Endothelial cell of hepatic sinusoid (primary cell): ENCODE data around the gene SNX18.
"Not testable (repeated sequence)": the region's sequence is repeated elsewhere in the genome, so short reads cannot be mapped to it uniquely, and the experiment has no call there.

Experiments used
- in situ Hi-C: cut with HindIII; loops from 2 replicates; pipeline ENCODE4 v1.10.0; 2017; ENCODE audit warnings: low sequenced_read_pairs

The SNX18 gene

DNA sequence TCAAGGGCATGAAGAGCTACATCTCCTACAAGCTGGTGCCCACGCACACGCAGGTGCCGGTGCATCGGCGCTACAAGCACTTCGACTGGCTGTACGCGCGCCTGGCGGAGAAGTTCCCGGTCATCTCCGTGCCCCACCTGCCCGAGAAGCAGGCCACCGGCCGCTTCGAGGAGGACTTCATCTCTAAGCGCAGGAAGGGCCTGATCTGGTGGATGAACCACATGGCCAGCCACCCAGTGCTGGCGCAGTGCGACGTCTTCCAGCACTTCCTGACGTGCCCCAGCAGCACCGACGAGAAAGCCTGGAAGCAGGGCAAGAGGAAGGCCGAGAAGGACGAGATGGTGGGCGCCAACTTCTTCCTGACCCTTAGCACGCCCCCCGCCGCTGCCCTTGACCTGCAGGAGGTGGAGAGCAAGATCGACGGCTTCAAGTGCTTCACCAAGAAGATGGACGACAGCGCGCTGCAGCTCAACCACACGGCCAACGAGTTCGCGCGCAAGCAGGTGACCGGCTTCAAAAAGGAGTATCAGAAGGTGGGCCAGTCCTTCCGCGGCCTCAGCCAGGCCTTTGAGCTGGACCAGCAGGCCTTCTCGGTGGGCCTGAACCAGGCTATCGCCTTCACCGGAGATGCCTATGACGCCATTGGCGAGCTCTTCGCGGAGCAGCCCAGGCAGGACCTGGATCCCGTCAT is 1.4 kb downstream of the SNX18 start:
- in situ Hi-C loops, result no loop called here

DNA sequence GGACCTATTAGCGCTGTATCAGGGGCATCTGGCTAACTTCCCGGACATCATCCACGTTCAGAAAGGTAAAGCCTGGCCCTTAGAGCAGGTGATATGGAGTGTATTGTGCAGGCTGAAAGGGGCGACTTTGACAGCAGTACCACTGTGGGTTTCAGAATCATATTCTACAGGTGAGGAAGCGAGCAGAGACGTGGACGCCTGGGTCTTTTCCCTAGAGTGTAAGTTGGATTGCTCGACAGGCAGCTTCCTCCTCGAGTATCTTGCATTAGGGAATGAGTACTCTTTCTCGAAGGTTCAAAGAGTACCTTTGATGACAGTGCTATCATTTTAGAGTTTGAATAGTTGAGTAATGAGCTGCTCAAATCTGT is 1.9 kb downstream of the SNX18 start:
- in situ Hi-C loops, result no loop called here

DNA sequence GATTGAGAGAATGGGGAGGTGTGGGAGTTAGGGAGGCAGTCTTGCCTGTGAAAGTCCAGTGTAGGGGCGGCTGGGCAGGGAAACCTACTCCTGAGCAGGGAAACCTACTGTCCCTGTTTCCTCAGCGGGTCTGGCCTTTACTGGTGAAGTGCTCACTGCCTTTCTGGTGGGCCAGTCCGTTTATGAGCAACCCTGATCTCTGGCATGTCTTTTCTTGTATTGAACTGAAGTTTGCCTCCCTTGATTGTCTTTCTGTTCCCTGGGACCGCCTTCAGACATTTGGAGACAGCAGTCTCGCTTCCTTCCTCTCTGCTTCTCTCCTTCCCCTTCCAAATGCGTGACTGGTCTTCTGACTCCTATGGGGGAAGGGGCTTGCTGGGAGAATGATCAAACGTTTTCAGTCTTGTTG is 2.9 kb downstream of the SNX18 start:
- in situ Hi-C loops, result no loop called here

DNA sequence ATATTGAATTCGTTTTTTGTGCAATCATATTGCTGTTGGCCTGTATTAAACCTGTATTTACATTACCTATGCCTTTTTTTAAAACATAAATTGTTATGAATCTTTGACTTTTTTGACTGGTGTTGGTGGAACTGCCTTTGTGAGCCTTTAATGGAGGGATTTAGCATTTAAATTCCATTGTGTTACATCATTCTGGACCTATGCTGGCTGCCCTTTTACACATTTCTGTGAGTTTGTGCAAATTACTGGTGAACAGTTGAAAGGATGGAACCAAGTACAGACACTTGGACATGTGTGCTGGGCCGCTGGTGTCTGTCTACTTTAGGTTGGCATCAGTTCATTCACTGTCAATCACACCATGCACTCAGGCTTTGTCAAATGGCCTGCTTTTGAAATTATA is 3.4 kb downstream of the SNX18 start:
- in situ Hi-C loops, result no loop called here

DNA sequence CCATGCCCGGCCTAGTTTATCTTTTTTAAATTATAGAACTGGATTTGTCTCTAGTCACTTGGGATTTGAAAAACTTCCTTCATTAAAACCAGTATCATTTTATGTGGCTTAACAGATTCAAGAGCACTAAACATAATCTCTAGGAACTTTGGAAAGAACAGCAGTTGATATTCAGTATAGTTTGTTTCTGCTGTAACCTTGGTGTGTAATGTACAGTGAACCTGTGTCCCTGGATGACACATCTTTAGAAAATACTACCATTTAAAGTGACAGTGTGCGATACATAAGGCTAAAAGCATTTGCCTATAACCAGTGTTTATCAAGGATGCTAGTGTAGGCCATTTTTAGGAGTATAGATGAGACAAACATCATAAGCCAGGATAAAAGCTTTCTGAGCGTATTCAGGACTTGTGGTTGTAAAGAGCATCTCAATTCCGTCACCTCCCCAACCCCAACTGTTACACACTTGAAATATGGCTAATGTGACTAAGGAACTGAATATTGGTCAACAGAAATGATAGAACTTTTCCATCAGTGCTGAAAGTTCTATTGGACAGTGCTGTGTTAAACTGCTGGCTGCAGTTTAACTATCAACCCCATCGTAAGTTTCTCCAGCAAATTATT is 4.4 kb downstream of the SNX18 start:
- in situ Hi-C loops, result no loop called here

DNA sequence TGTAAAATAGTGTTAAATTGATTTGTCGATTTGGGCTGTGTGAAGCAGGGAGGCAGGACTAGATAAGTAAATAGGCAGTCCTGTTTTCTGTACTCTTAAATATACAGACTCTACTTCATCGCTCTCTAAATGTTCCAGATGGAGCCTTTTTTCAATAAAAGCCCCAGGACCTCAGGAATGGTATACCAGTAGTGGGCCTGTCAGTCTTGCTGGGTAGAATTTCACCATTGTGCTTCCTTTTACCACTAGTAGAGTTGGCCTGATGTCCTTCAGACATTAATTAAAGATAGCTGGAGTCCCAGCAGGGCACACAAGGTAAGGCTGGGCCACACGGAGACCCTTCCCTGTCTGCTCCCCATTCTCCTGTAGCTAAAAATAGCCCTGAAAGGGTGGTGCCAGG is 6.0 kb downstream of the SNX18 start:
- in situ Hi-C loops, result no loop called here

DNA sequence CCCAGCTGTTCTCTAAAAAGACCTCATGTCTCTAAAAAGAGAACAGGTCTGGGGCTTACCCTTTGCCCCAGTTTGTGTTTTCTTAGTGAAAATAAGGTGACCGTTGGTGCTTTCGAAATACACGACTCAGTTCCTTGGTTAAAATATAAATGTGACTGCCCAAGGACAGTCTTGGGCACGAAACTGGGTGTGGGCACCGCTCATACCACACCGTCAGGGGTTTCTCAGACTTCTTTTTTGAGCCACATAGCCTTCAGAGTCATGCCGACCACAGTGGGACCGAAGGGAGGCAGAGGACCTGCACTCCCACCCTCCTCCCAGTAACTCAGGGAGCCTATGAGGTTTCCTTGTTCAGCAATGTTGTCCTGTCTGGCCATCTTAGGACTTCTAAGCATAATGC is 6.5 kb downstream of the SNX18 start:
- in situ Hi-C loops, result no loop called here

DNA sequence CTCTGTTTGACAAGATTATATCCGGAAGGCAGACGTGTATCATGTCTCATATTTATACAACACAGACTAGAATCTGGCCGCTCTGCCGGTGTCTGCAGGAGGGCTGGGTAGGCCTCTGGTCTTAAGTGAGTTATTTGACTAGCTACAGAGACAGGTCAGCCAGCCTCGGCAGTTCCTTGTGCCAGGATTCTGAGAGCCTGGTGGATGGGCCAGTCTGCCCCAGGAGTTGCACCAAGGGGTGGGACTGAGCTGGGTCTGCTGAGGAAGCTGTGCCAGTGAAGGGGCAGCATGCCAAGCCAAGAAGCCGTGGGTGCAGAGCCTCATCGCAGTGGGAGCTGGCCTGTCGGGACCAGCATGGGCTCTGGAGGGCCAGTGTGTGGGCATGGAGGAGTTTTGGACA is 7.1 kb downstream of the SNX18 start:
- in situ Hi-C loops, result no loop called here

DNA sequence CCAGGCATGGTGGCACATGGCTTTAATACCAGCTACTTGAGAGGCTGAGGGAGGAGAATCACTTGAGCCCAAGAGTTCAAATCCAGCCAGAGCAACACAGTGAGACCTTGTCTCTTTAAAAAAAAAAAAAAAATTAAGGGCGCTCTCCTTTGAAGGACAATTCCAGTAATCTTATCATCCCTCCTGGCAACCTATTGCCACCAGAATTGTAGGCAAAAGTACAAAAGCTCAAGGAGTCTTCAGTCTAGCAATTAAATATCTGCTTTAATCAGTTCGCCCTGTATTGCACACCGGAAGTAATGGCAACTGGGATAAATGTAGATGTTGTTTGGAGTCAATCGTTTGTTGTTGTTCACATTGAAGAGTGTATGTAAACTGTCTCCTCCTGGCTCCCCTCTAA is 7.7 kb downstream of the SNX18 start:
- in situ Hi-C loops, result no loop called here

DNA sequence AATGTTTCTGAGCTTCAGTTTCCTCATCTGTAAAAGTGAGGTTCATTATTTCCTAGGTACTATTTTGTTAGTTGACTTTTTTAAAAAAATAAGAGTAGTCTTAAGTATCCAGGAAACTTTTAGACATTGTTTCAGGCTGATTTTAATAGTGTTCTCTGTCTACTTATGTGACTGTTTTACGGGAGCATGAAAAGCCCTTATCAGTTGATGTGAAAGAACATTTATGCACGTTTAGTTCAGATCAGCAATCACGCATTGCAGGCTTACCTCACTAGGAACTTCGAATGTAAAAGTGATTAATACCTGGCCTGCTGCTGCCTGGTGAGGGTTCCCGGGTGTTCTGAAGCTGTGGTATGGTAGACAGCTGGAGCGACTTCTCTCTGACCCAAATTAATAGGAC is 8.1 kb downstream of the SNX18 start:
- in situ Hi-C loops, result no loop called here

DNA sequence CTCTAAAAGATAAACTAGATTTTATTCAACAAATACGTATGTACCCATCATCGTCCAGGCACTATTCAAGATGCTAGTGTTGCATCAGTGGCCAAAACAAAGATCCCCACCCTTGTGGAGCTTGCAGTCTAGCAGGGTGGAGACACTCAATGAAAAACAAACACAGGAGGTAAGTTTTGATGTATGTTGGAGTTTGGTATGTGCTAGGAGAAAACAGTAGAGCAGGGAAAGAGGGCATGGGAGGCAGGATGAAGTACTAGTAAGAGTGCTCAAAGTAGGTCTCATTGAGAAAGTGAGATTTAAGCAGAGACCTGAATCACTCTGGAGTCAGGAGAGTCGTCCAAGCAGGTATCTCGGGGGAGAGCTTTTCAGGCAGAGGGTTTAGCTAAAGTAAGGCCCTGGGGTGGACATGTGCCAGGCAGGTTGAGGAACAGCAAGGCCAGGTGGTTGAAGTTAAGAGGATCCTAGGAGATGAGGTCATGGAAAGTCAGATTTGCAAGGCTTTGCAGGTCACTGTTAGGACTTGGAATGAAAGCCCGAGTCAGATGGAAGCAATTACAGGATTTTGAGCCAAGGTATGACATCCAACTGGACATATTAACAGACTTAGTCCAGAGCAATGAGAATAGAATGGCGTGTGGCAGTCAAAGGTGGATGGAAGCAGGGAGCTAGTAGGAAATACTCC is 9.2 kb downstream of the SNX18 start:
- in situ Hi-C loops, result no loop called here

DNA sequence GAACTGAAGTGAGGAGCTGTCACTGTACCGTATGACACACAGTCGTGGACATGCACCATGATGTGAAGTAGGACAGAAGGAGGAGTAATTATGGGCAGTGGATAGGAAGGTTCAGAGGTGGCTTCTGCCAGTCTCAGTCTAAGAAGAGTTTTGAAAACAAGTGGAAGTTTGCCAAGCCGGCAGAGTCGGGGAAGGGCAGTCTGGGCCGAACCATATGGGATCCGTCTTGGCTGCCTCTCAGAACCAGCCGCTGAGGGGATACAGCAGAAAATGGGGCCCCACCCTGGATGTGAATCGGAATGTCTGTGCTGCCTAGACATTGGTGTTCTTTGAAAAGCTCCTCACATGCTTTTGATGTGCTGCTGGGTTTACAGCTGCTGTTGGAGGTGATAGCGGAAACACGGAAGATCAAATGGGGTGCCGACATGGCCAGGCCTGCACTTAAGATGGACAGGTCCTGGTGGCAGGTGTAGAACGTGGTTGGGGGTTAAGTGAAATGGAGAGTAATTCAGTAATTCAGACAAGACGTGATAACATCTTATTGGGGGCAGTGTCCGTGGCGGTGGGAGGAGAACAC is 11.2 kb downstream of the SNX18 start:
- in situ Hi-C loops, result no loop called here

DNA sequence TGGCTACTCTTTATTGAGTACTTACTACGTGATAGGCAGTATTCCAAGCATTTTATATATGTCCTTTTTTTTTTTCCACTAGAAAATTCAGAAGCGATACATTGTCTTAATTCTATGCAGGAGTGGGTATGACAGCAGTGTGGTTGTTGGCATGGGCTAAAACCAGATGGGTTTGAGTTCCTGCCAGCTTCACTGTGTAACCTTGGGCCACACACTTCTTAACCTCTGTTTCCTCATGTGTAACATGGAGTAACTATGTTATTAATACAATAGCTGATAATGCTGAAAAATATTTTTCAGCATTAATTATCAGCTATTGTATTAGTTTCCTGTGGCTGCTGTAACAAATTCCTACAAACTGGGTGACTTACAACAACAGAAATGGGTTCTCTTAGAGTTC is 12.0 kb downstream of the SNX18 start:
- in situ Hi-C loops, result no loop called here

DNA sequence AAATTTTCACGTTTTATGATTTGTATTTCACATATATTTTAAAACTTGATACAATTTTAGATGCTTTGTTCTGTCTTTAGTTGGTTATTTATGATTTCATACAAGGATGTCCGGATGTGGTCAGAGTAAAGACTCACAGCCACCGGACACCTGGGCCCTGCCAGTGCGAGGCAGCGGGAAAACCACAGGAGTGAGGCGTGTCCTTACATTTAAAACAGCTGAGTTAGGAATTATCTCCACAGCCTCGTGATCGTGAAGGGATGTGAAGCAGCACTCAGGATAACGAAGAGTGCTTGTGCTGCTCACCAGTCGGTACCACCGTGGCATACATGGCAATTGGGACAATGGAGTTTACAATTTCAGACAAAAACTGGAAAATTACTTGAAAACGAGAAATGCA is 14.0 kb downstream of the SNX18 start:
- in situ Hi-C loops, result loop anchor here (5.0 kb wide), 1 partner anchor 106 kb away; no protein-coding TSS in a partner anchor

DNA sequence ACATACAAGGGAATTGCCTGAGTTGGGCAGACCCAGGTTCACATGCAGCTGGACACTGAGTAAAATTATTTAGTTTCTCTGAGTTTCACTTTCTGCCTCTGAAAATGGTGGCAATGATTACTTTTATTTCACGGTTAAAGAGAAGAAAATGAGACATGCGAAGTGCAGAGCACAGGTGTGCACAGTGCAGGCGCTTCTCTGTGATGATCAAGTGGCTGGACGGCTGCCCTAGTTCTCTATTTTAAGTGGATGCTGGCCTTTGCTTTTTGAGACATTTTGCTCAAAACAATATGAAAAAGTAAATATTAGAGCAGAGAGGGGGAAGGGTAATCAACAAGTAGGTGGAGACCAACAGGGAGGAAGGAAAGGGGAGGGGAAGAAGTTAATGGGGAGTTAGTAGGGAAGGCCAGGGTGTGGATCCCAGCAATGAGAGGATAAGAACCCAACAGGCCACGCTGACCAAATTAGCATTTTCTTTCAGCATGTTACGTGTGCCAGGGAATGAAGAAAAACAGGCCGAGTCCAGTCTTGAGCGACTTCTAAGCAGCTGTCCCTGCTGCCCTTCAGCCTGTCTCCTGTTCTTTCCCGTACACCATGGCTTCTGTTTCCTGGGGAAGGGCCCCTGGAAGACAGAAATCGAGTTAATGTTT is 16.1 kb downstream of the SNX18 start:
- in situ Hi-C loops, result loop anchor here (5.0 kb wide), 1 partner anchor 104 kb away; no protein-coding TSS in a partner anchor

DNA sequence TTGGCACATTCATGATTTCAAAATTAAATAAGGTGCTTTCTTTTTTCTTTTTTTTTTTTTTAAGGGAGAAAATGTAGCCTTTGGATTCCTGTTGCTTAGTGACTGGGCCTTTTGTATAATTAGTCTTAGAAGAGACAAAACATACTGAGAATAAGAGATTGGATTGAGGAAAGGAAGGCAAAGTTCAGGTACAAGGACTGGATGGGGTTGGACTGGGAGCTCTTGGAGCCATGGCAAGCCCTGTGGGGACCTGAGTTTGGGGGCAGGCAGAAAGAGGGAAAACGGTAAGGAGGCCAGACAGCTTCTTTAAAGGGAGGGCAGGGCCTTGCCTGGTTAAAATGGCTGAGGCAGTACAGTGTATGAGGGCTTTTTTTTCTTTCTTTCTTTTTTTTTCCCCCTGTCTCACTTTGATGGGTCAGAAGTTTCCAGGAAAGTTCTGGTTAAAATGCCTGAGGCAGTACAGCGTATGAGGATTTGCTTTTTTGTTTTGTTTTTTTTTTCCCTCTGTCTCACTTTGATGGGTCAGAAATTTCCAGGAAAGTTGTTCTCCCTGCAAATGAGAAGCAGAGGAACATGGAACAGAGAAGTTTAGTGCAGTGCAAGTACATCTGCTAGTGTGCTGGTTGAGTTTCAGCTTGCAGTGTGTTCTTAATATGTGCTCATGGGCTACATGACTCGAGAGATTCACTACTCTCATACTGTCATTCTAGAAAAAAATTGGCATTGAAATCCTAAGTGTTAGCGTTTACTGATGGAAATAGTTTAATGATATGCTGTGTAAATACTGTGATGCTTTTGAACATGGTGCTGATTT is 16.8 kb downstream of the SNX18 start:
- in situ Hi-C loops, result loop anchor here (5.0 kb wide), 1 partner anchor 103 kb away; no protein-coding TSS in a partner anchor

DNA sequence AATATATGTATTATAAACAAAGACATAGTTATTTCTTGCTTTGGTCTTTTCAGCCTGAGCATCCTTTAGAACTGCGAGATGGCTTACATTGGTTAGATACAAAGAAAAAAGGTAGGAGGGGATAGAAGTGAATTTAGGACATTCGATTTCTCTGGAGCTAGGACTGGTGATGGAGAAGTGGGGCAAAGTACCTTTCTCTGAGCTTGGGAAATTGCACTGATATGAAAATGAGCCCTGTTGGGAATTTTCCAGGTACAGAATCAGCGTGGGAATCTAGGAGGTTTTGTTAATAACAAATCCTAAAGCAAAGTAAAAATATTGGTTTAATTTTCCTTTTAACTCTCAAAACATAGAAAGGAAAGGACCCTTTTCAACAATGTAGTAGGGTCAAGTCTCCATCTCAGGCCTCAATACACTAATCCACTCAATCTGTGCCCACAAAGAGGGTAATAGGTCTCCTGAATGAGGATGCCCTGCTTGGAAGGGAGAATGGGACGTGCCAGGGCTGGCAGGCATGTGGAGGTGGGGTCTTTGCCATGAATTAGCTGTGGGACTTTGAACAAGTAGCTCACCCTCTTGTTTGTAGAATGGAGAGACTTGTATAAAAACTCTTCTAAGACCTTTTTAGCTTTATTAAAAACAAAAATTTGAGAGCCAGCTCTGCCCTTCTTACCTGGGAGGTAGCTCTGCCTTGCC is 17.7 kb downstream of the SNX18 start:
- in situ Hi-C loops, result no loop called here

DNA sequence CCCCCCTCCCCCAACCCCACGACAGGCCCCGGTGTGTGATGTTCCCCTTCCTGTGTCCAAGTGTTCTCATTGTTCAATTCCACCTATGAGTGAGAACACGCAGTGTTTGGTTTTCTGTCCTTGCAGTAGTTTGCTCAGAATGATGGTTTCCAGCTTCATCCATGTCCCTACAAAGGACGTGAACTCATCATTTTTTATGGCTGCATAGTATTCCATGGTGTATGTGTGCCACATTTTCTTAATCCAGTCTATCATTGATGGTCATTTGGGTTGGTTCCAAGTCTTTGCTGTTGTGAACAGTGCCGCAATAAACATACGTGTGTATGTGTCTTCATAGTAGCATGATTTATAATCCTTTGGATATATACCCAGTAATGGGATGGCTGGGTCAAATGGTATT is 18.8 kb downstream of the SNX18 start:
- in situ Hi-C loops, result not testable (repeated sequence)

DNA sequence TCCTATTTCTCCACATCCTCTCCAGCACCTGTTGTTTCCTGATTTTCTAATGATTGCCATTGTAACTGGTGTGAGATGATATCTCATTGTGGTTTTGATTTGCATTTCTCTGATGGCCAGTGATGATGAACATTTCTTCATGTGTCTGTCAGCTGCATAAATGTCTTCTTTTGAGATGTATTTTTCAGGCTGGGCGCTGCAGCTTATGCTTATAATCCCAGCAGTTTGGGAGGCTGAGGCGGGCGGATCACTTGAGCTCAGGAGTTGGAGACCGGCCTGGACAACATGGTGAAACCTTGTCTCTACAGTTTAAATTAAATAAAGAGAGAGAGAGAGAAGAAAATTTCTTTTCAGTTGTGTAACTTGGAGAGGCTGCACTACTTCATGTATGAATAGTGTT is 19.3 kb downstream of the SNX18 start:
- in situ Hi-C loops, result not testable (repeated sequence)

DNA sequence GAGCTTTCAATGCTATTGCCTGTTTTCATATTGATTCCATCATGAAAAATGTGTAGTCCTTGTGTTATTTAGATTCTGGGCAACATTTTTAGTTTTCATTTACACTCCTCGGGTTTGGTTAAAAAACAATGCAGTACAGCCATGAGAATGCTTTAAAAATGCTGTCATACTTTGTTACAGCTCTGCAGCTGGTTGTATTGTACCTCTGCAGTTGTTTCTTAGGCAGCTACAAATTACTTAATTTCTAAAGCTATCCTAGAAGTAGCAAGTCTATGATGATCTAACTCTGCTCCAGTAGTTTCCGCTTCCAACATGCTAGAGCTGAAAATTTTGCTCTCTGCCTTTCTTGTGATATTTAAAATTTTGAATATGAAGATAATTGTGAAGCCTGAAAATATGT is 20.2 kb downstream of the SNX18 start:
- in situ Hi-C loops, result no loop called here
